Breast epithelium (tissue), 3 donors: ENCODE data around the gene ZNRD2.

Source experiments
- POLR2A ChIP-seq: fragments of 450-650 bp; IDR thresholded peaks from one replicate; pipeline ENCODE4 v1.6.1; 2016; ENCODE audit warnings: antibody characterized with exemption, mild to moderate bottlenecking, moderate library complexity
- TF ChIP-seq, protein P1 (sequence below), 3 donors: fragments of 450-650 bp; IDR thresholded peaks; one replicate each; pipeline ENCODE4 v1.5.1; 2016 to 2017; ENCODE audit warnings: antibody characterized with exemption in 3 of 3, mild to moderate bottlenecking in 3 of 3, moderate library complexity in 3 of 3

DNA sequence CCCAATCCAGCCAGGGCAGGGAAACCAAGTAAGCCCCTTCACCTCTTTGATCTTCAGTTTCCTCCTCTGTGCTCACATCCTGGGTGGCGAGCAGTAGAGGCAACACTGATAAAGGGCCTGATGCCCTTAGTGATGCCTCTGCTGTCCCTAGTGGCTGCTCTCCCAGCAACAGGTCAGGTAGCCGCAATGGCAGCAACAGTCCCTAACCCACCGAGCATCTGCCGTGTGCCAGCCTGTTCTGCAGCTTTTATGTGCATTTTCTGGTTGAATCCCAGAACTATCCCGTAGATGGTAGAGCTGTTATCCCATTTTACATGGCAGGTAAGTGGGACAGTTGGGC, 40.1 kb upstream of the ZNRD2 start:
- TF ChIP-seq, protein P1, sequence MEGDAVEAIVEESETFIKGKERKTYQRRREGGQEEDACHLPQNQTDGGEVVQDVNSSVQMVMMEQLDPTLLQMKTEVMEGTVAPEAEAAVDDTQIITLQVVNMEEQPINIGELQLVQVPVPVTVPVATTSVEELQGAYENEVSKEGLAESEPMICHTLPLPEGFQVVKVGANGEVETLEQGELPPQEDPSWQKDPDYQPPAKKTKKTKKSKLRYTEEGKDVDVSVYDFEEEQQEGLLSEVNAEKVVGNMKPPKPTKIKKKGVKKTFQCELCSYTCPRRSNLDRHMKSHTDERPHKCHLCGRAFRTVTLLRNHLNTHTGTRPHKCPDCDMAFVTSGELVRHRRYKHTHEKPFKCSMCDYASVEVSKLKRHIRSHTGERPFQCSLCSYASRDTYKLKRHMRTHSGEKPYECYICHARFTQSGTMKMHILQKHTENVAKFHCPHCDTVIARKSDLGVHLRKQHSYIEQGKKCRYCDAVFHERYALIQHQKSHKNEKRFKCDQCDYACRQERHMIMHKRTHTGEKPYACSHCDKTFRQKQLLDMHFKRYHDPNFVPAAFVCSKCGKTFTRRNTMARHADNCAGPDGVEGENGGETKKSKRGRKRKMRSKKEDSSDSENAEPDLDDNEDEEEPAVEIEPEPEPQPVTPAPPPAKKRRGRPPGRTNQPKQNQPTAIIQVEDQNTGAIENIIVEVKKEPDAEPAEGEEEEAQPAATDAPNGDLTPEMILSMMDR (IDR thresholded peaks at IDR 0.05) = no peak
- TF ChIP-seq POLR2A = no peak
